Stimulated activated naive CD4-positive, alpha-beta T cell (primary cell): ENCODE data around the gene FEN1.
A peak's percentile ranks its signal among the peaks of the same experiment; 100 is the strongest.

Source experiments
- DNase-seq, 6 experiments: peaks; one replicate each; lab custom pipeline; 2025; lab: John Stamatoyannopoulos, UW

The FEN1 gene

GRCh38 chr11:61792310-61793082, at the start of gene FEN1, which contains the start of gene TMEM258:
FEN1 (plus strand) TSS chr11:61792911; CDS start chr11:61795362, 2,451 bp downstream.
TMEM258 (minus strand) TSS chr11:61792599; CDS start chr11:61792558, 41 bp downstream.
- DNase-seq: peak; percentile 72 to 97 (median 88)

GRCh38 chr11:61743486-61744095, 49.1 kb upstream of the FEN1 start:
- no peak for DNase-seq

GRCh38 chr11:61744181-61744580, 48.5 kb upstream of the FEN1 start:
- DNase-seq: no peak

GRCh38 chr11:61744609-61745156, 48.0 kb upstream of the FEN1 start:
- DNase-seq: no peak

GRCh38 chr11:61745781-61746441, 46.8 kb upstream of the FEN1 start:
- no peak for DNase-seq

- no peak for DNase-seq
These were observed 46.1 kb upstream of the FEN1 start for GRCh38 chr11:61746442-61747191.

GRCh38 chr11:61747192-61747966, 45.3 kb upstream of the FEN1 start:
- peak in 1 of 6 experiments; percentile 13 for DNase-seq

- DNase-seq: no peak
These were observed 44.8 kb upstream of the FEN1 start for GRCh38 chr11:61747967-61748285.

GRCh38 chr11:61749591-61750217, 43.0 kb upstream of the FEN1 start:
- no peak for DNase-seq

- no peak for DNase-seq
These were observed 42.0 kb upstream of the FEN1 start for GRCh38 chr11:61750631-61751273.

- no peak for DNase-seq
These were observed 41.3 kb upstream of the FEN1 start for GRCh38 chr11:61751384-61751783.

- DNase-seq: peak in 5 of 6 experiments; percentile 18 to 51 (median 37)
These were observed 40.4 kb upstream of the FEN1 start, which contains the start of gene MYRF for GRCh38 chr11:61752117-61752924. MYRF (plus strand) TSS chr11:61752636; CDS start chr11:61752745, 109 bp downstream.

GRCh38 chr11:61752925-61753521, 39.7 kb upstream of the FEN1 start:
- DNase-seq: no peak

GRCh38 chr11:61753672-61754071, 39.0 kb upstream of the FEN1 start:
- no peak for DNase-seq

- no peak for DNase-seq
These were observed 37.9 kb upstream of the FEN1 start for GRCh38 chr11:61754534-61755482.

GRCh38 chr11:61756147-61756451, 36.6 kb upstream of the FEN1 start:
- DNase-seq: no peak

- DNase-seq: no peak
These were observed 36.1 kb upstream of the FEN1 start for GRCh38 chr11:61756452-61757212.
